ENCODE data around the gene SFRP2. TPM values are rescaled to one million over a fixed set of nuclear protein-coding genes. Genes with fewer than 3 reads are reported as not detected.

Gene SFRP2
- total and polyA plus RNA-seq, 12 donors, result 0.57 to 23.2 (median 2.5) TPM

DNA sequence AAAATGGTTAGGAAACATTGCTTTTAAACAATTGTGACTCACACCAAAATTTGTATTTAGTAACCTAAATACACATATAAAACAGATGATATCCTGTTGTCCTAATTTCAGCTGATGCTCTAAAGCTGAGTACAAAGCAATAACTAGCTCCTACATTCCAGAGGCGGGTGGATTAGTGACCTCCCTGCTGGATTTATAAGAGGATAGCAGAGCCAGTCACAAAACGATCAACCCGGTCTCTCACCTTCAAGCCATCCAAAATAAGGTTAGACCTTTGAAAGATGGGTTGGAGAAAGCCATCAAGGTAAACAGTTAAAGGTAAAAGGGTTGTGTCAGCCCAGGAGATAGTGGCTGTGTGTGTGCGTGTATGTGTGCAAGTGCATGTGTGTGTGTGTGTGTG lies 43.2 kb upstream of the SFRP2 start:
- TF ChIP-seq CTCF (IDR thresholded peaks at IDR 0.05), result no peak
- no peak for TF ChIP-seq POLR2A (IDR thresholded peaks at IDR 0.05)
- no peak overlapping the region for H3K27ac ChIP-seq
- 63 to 75% (median 70%) methylated on average over 4 of the region's 4 CpGs for WGBS, 4 donors

GRCh38 chr4:153831245-153831644 lies 42.4 kb upstream of the SFRP2 start:
- 54 to 73% (median 70%) methylated on average over 1 of the region's 1 CpG for WGBS, 4 donors
- H3K36me3 ChIP-seq (replicated peaks in 1 of 2), result no peaks in the 10 kb centered on the region
- TF ChIP-seq CTCF (IDR thresholded peaks at IDR 0.05), result no peak
- TF ChIP-seq POLR2A (IDR thresholded peaks at IDR 0.05), result no peak
- intact Hi-C loops (cut with DNase I), result no loop called here
- no peaks in the 10 kb centered on the region for H3K27me3 ChIP-seq
- no peak overlapping the region for H3K27ac ChIP-seq
- DNase-seq, result no peak
- no peaks in the 10 kb centered on the region for H3K9me3 ChIP-seq (replicated peaks in 1 of 3)
- no peaks in the 10 kb centered on the region for H3K4me1 ChIP-seq (replicated peaks in 1 of 2)
- H3K4me3 ChIP-seq, result no peak overlapping the region

More for the DNA sequence above, 43.2 kb upstream of the SFRP2 start:
- Histone ChIP-seq H3K36me3 (replicated peaks in 1 of 2) (no peaks in the 10 kb centered on the region), H3K27me3 (no peaks in the 10 kb centered on the region), H3K4me3 (no peak overlapping the region), H3K4me1 (replicated peaks in 1 of 2) (no peaks in the 10 kb centered on the region), H3K9me3 (replicated peaks in 1 of 3) (no peaks in the 10 kb centered on the region)
- intact Hi-C loops (cut with DNase I), result no loop called here
- DNase-seq, result no peak

DNA sequence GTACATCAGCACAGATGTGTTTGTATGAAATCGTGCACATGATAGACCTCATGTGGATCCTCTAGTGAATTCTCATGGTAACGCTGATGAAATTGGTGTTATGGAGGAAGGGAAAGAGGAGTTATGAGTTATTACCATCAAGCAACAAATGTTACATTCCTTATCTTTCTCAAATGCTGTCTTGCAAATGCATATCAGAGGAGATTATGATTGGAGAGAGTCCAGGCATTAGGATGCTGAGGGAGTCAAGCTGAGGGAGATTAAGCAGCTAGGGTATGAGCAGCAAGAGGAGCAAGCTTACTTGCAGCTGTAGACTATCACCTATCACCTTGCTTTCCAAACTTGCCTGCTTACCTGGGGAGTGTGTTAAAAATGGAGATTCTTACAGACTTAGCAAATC lies 36.8 kb upstream of the SFRP2 start:
- intact Hi-C loops (cut with DNase I), result no loop called here
- no peaks in the 10 kb centered on the region for H3K27me3 ChIP-seq
- no peak for DNase-seq
- H3K9me3 ChIP-seq (replicated peaks in 1 of 3), result no peaks in the 10 kb centered on the region
- WGBS, 4 donors, result 58 to 74% (median 64%) methylated on average over 2 of the region's 2 CpGs
- no peak overlapping the region for H3K27ac ChIP-seq
- H3K4me3 ChIP-seq, result no peak overlapping the region
- H3K36me3 ChIP-seq (replicated peaks in 1 of 2), result no peaks in the 10 kb centered on the region
- H3K4me1 ChIP-seq (replicated peaks in 1 of 2), result no peaks in the 10 kb centered on the region
- TF ChIP-seq POLR2A (IDR thresholded peaks at IDR 0.05) (no peak), CTCF (IDR thresholded peaks at IDR 0.05) (no peak)

GRCh38 chr4:153825126-153825525 lies 36.2 kb upstream of the SFRP2 start:
- Histone ChIP-seq H3K4me1 (replicated peaks in 1 of 2) (no peaks in the 10 kb centered on the region), H3K27me3 (no peaks in the 10 kb centered on the region), H3K36me3 (replicated peaks in 1 of 2) (no peaks in the 10 kb centered on the region), H3K9me3 (replicated peaks in 1 of 3) (no peaks in the 10 kb centered on the region), H3K4me3 (no peak overlapping the region), H3K27ac (no peak overlapping the region)
- whole genome bisulfite sequencing, 4 donors, result 59 to 65% (median 63%) methylated on average over 4 of the region's 4 CpGs
- DNase-seq, result no peak
- intact Hi-C loops (cut with DNase I), result no loop called here
- TF ChIP-seq POLR2A (IDR thresholded peaks at IDR 0.05), result no peak
- TF ChIP-seq CTCF (IDR thresholded peaks at IDR 0.05), result no peak

Measured in adrenal gland (tissue), 12 donors.